BJ (cell line): Measurements from ENCODE around the gene NEMP2. TPM values are rescaled to one million over a fixed set of nuclear protein-coding genes. Genes with fewer than 3 reads are reported as not detected.

Experiments used
- CTCF ChIA-PET: fragments of 350-600 bp; formaldehyde crosslinking; extraction: SDS; loops from one replicate; lab custom pipeline; 2021; ENCODE audit warnings: antibody characterized with exemption, inconsistent platforms; lab: Yijun Ruan, JAX
- POLR2A ChIA-PET: fragments of 300-600 bp; sonication (Branson Sonifier 250); formaldehyde crosslinking; extraction: SDS; loops from one replicate; lab custom pipeline; 2021; ENCODE audit warnings: antibody characterized with exemption; lab: Charles Lee
- DNase-seq: peaks from one replicate; pipeline ENCODE4 v3.0.0-alpha.2; 2011; ENCODE audit warnings: low read depth
- H3K27me3 ChIP-seq: 2 replicates; pipeline ENCODE4 v1.6.0; 2011; ENCODE audit warnings: low read length; ENCODE audit not compliant: control insufficient read depth, insufficient read depth
- H3K36me3 ChIP-seq: 2 replicates; pipeline ENCODE4 v1.5.1; 2011; ENCODE audit warnings: low read length; ENCODE audit not compliant: control insufficient read depth, insufficient read depth
- H3K4me3 ChIP-seq: 2 replicates; pipeline ENCODE4 v1.5.1; 2011; ENCODE audit warnings: low read depth, mild to moderate bottlenecking, control low read depth, low read length
- CTCF ChIP-seq: IDR thresholded peaks from 2 replicates; pipeline ENCODE4 v1.5.1; 2011; ENCODE audit warnings: low read depth, mild to moderate bottlenecking, control low read depth, inconsistent platforms, low read length, moderate library complexity; ENCODE audit not compliant: insufficient read depth
- polyA plus RNA-seq: library from polyadenylated mRNA; depleted of rRNA; stranded (reverse); fragments of >200 nt; gene quantifications from 2 replicates; pipeline ENCODE4 v1.2.3, GENCODE V29; 2011

Gene NEMP2
- polyA plus RNA-seq, 1 experiment: 2.1 TPM

- ChIA-PET POLR2A (interaction anchor here (0.6 kb wide), 1 partner anchor 176 kb away, joined by 5 read pairs; no protein-coding TSS in a partner anchor), CTCF (interaction anchor here (1.7 kb wide), 1 partner anchor 10 kb away, joined by 4 read pairs; no protein-coding TSS in a partner anchor)
- no peaks in the 10 kb centered on the region for H3K27me3 ChIP-seq
- no peak for TF ChIP-seq CTCF
- no peaks in the 10 kb centered on the region for H3K36me3 ChIP-seq
- no peak overlapping the region for H3K4me3 ChIP-seq
- DNase-seq: no peak
These were observed 14.4 kb downstream of the NEMP2 start for GRCh38 chr2:190519975-190520767.

- Histone ChIP-seq H3K4me3 (no peak overlapping the region), H3K36me3 (no peaks in the 10 kb centered on the region), H3K27me3 (no peaks in the 10 kb centered on the region)
- ChIA-PET CTCF (no interaction called here), POLR2A (no interaction called here)
- DNase-seq: no peak
- TF ChIP-seq CTCF: no peak
These were observed 17.1 kb downstream of the NEMP2 start for GRCh38 chr2:190517468-190517867.

GRCh38 chr2:190515687-190516086 lies 18.8 kb downstream of the NEMP2 start:
- no peaks in the 10 kb centered on the region for H3K36me3 ChIP-seq
- POLR2A ChIA-PET: no interaction called here
- no peak for DNase-seq
- H3K4me3 ChIP-seq: no peak overlapping the region
- no peaks in the 10 kb centered on the region for H3K27me3 ChIP-seq
- CTCF ChIA-PET: interaction anchor here (1.7 kb wide), 1 partner anchor 140 kb away, joined by 3 read pairs; no protein-coding TSS in a partner anchor
- TF ChIP-seq CTCF: no peak

GRCh38 chr2:190514676-190515075 lies 19.8 kb downstream of the NEMP2 start:
- no peak for DNase-seq
- CTCF ChIA-PET: interaction anchor here (1.2 to 1.4 kb wide), 2 partner anchors 424 to 426 kb away, joined by 3 to 4 read pairs; no protein-coding TSS in a partner anchor

More at GRCh38 chr2:190514676-190515075, 19.8 kb downstream of the NEMP2 start:
- POLR2A ChIA-PET: interaction anchor here (0.6 kb wide), 1 partner anchor 62 kb away, joined by 14 read pairs; no protein-coding TSS in a partner anchor
- H3K36me3 ChIP-seq: no peaks in the 10 kb centered on the region
- no peak overlapping the region for H3K4me3 ChIP-seq
- H3K27me3 ChIP-seq: no peaks in the 10 kb centered on the region
- no peak for TF ChIP-seq CTCF
